Activated naive CD8-positive, alpha-beta T cell (primary cell): Measurements from ENCODE around the gene LRMDA.

Source experiments
- H3K27ac Mint-ChIP-seq: one replicate; pipeline ENCODE4 v1.8.0; 2021; ENCODE audit warnings: mixed read lengths
- H3K27me3 Mint-ChIP-seq: one replicate; pipeline ENCODE4 v1.8.0; 2021; ENCODE audit warnings: mixed read lengths
- H3K36me3 Mint-ChIP-seq: one replicate; pipeline ENCODE4 v1.8.0; 2021; ENCODE audit warnings: mixed read lengths
- H3K4me1 Mint-ChIP-seq: one replicate; pipeline ENCODE4 v1.8.0; 2021; ENCODE audit warnings: low read depth, mixed read lengths
- H3K4me3 Mint-ChIP-seq: one replicate; pipeline ENCODE4 v1.8.0; 2021; ENCODE audit warnings: mild to moderate bottlenecking, mixed read lengths
- H3K9me3 Mint-ChIP-seq: one replicate; pipeline ENCODE4 v1.8.0; 2021; ENCODE audit warnings: low read depth, mixed read lengths

Gene LRMDA

DNA sequence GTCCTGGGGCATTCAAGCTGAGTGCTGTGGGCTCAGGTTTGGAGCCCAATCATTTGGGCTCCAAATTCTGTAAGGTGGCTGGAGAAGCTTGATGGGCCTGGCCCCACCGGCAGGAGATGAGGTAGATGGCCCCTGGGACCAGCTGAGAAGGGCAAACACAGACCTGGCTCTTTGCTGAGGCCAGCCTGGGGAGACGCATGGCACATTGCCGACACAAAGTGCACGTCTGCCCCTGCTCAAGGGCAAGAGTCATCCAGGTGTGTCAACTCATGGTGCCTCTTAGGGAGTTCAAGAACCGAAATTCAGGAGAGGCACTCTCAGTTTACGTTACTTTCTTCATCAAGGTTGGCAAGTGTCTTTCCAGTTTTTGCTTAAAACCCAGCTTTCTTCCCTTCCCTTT, 227.5 kb downstream of the LRMDA start:
- Mint-ChIP-seq H3K27me3 (peaks cover 14% of the 10 kb centered on the region), H3K4me3 (no peak overlapping the region), H3K27ac (no peak overlapping the region), H3K36me3 (no peaks in the 10 kb centered on the region), H3K4me1 (no peaks in the 10 kb centered on the region), H3K9me3 (no peaks in the 10 kb centered on the region)

DNA sequence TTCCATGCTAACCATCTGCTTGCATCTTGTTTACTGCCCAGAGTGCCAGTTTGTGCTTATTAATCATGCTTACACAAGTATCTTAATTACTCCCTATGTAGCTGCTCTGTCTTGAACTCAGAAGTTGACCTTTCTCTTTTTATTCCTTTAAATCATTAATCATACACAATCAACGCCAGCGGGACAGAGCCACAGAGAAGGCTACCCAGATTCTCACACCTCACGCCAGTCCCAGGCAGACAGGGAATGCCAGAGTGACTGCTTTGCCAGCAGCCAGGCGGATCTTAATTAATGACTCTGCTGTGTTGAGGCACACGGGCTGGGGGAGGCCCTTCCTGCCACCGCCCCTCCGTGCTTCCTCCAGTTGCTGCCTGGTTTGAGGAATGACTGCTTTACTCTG, 229.4 kb downstream of the LRMDA start:
- no peak overlapping the region for H3K4me3 Mint-ChIP-seq
- no peak overlapping the region for H3K27ac Mint-ChIP-seq

DNA sequence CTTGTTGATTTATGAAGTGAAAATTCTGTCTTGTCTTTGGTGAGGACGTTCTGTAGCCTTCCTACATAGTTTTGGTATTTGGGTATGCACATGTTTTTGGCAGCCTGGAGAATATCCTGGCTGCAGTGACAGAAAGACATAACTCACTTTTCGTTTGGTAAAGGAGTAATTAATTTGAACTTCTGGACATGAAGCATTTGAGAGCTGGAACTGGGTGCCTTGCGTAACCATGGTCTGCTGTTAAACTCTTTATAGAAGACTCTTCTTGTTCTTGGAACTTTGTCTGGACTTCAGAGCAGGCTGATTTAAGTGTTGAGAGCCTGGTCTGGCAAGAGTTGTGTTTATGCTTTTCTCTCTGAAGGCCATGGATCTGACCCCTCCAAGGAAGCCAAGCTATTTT, 231.3 kb downstream of the LRMDA start:
- no peaks in the 10 kb centered on the region for H3K36me3 Mint-ChIP-seq
- H3K9me3 Mint-ChIP-seq = no peaks in the 10 kb centered on the region
- peaks cover 5% of the 10 kb centered on the region for H3K27me3 Mint-ChIP-seq
- no peak overlapping the region for H3K27ac Mint-ChIP-seq
- H3K4me1 Mint-ChIP-seq = no peaks in the 10 kb centered on the region
- no peak overlapping the region for H3K4me3 Mint-ChIP-seq

More for the DNA sequence above, 229.4 kb downstream of the LRMDA start:
- H3K27me3 Mint-ChIP-seq = peaks cover 13% of the 10 kb centered on the region
- no peaks in the 10 kb centered on the region for H3K36me3 Mint-ChIP-seq
- no peaks in the 10 kb centered on the region for H3K4me1 Mint-ChIP-seq
- no peaks in the 10 kb centered on the region for H3K9me3 Mint-ChIP-seq

DNA sequence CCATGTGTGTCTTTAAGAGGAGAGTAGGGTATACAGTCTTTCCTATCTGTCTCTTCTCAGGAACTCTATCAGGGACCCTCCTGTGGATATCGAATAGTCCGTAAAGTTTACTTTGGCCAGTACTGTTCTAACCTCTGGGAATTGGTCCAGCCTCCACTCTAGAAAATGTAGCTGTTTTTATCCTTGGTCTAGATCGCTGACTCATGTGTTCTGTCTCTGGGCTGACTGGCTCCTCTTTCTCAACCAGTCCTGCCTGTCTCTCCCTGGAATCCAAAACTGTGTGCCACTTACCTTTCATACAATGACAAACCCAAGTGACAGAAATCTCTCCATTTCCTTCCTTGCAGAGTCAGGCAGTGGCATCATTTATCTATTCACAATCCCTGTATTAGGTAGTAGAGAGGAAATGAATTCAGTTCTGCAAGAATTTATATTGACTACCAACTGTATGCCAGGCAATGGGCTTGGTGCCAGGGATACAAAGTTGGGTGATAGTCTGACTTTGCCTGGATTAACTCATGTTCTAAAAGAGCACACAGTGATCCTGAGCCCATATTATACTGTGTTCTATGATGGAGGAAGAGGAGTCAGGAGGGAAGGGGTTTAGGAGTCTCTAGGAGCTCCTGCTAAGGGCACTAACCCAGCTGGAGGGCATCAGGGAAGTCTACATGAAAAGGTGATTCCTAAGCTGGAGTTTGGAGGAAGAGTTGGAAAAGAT, 232.7 kb downstream of the LRMDA start:
- no peak overlapping the region for H3K27ac Mint-ChIP-seq
- no peak overlapping the region for H3K4me3 Mint-ChIP-seq
- no peaks in the 10 kb centered on the region for H3K4me1 Mint-ChIP-seq
- peaks cover 5% of the 10 kb centered on the region for H3K27me3 Mint-ChIP-seq
- H3K36me3 Mint-ChIP-seq = no peaks in the 10 kb centered on the region
- H3K9me3 Mint-ChIP-seq = no peaks in the 10 kb centered on the region

DNA sequence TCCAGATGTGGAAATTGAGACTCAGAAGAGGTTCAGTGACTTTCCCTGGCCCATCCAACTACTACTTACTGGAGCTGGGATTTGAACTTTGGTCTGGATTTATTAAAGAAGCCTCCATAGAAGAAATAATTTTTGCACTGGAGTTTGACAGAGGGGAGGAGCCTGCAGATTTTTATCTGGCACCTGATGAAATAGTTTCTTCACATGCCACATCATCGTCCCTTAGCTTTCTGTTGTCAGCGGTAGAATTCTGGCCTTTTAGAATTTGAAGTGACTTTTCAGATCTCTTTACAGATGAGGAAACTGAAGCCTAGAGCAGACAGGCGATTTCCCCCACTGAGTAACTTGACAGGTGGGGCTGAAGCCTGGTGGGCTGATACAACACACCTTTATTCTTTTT, 233.5 kb downstream of the LRMDA start:
- Mint-ChIP-seq H3K4me1 (no peaks in the 10 kb centered on the region), H3K27me3 (peaks cover 2% of the 10 kb centered on the region), H3K27ac (no peak overlapping the region), H3K4me3 (no peak overlapping the region), H3K36me3 (no peaks in the 10 kb centered on the region), H3K9me3 (no peaks in the 10 kb centered on the region)

DNA sequence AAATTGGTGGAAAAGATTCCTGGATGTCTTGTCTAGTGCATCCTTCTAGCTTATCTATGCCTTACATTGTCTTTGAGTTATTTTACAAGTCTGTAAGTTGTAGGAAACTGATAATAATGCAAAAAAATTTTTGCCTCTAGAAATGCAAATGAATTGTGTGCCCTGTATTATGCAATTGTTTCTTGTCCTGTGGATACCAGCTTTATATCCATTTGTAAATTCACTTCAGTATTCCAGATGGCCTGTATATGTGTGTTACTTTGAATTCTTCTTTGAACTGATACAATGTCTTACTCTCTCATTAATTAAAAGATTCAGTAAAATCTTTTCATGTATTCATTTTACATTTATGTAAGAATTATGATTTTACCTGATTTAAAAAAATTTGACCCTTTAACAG, 234.3 kb downstream of the LRMDA start:
- Mint-ChIP-seq H3K4me1 (no peaks in the 10 kb centered on the region), H3K36me3 (no peaks in the 10 kb centered on the region), H3K27me3 (peaks cover 2% of the 10 kb centered on the region), H3K9me3 (no peaks in the 10 kb centered on the region), H3K27ac (no peak overlapping the region), H3K4me3 (no peak overlapping the region)

DNA sequence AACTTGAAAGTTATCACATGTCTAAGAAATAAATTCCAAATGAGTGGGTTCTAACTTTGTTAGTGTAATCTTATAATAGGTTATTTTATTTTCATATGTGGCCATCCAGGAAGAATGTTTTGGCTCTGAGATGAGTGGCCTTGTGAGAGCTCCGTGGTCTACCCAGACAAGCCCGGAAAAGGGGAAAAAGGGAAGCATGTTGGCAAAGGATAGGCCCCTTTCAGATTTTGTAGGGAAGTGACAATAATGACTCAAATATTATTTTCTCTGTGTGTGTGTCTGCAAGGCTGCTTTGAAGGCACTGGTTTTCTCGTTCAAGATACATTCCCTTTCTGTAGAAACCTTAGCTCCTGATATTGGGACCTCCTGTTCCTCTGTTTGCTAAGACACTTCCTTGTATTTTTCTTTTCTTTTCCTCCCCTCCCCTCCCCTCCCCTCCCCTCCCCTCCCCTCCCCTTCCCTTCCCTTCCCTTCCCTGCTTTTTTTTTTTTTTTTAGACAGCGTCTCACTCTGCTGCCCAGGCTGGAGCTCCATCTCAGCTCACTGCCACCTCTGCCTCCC, 240.8 kb downstream of the LRMDA start:
- Mint-ChIP-seq H3K4me1 (no peaks in the 10 kb centered on the region), H3K27ac (no peak overlapping the region), H3K9me3 (no peaks in the 10 kb centered on the region), H3K4me3 (no peak overlapping the region), H3K36me3 (no peaks in the 10 kb centered on the region), H3K27me3 (peaks cover 12% of the 10 kb centered on the region)

DNA sequence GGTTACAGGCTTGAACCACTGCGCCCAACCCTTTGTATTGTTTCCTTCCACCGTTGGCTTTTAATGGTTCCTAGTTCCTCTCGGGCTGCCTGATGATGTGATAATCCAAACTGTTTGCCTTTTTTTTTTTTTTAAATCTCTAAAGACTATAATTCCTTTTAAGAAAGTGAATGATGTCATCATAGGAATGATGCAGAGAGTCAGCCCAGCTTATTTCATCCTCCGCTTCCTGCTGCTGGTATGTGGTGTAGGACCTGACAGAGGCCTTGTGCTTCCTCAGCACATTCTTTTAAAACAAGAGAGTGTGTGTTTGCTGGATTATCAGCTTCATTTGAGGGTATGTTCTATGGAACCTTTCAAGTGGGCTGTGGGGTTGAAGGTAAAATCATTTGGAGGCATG, 241.4 kb downstream of the LRMDA start:
- Mint-ChIP-seq H3K27me3 (peaks cover 12% of the 10 kb centered on the region), H3K27ac (no peak overlapping the region), H3K9me3 (no peaks in the 10 kb centered on the region), H3K4me1 (no peaks in the 10 kb centered on the region), H3K36me3 (no peaks in the 10 kb centered on the region), H3K4me3 (no peak overlapping the region)

DNA sequence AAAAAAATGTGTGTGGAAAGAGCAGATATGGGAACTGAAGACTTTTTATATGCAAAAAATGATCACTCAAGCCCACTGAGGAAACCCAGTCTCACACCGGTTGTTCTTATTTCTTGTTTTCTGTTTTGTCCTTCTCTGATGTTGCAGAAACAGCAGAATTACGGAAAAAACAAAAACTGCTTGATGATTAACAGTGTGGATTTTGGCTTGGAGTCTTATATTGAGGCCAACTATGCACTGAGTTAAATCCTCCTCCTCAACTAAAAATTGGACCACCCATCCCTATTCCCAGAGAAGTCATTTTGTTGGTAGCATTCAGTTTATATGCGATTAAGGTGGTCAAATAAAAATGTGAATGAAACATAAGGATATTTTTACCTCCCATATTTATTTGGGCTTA, 246.1 kb downstream of the LRMDA start:
- Mint-ChIP-seq H3K36me3 (no peaks in the 10 kb centered on the region), H3K4me3 (no peak overlapping the region), H3K4me1 (no peaks in the 10 kb centered on the region), H3K9me3 (no peaks in the 10 kb centered on the region), H3K27me3 (peaks cover 15% of the 10 kb centered on the region), H3K27ac (no peak overlapping the region)

DNA sequence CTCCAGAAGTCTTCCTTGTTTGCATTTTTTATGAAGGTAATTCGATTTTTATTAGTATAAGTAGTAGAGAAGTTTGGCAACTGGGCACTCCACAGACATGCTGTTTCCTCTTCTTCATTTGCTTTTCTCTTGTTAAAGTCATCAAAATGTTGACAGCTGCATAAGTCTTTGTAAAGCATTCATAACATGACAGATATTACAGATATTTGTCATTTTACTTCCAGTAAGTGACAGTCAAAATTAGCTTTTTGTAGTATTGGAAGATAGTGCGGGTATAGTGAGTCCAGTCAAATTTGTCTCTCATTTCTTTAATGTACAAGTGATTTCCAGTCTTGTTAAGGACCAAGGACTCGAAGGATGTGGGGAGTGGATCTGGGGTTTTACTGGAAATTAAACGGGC, 247.1 kb downstream of the LRMDA start:
- Mint-ChIP-seq H3K27ac (no peak overlapping the region), H3K4me3 (no peak overlapping the region), H3K27me3 (peaks cover 15% of the 10 kb centered on the region), H3K9me3 (no peaks in the 10 kb centered on the region), H3K4me1 (no peaks in the 10 kb centered on the region), H3K36me3 (no peaks in the 10 kb centered on the region)

DNA sequence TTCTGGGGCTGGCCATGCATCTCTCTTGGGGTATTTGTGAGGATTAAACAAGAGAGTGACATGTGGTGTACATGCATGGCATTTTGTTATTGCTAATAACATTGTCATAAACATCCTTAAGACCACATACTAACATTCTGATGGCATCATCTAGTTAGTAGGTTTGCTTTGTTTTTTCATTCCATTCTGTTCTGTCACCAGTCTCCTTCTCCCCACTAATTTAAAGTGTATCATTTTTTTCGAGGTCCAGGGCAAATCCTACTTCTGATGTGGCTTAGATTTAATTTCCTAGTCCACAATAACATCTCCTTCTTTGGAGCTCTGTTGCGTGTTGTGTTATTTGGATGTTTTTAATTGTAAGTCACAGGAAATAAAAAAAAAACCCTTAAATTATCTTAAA, 248.1 kb downstream of the LRMDA start:
- peaks cover 13% of the 10 kb centered on the region for H3K27me3 Mint-ChIP-seq
- no peaks in the 10 kb centered on the region for H3K36me3 Mint-ChIP-seq
- no peaks in the 10 kb centered on the region for H3K9me3 Mint-ChIP-seq
- no peaks in the 10 kb centered on the region for H3K4me1 Mint-ChIP-seq
- H3K4me3 Mint-ChIP-seq = no peak overlapping the region
- H3K27ac Mint-ChIP-seq = no peak overlapping the region

DNA sequence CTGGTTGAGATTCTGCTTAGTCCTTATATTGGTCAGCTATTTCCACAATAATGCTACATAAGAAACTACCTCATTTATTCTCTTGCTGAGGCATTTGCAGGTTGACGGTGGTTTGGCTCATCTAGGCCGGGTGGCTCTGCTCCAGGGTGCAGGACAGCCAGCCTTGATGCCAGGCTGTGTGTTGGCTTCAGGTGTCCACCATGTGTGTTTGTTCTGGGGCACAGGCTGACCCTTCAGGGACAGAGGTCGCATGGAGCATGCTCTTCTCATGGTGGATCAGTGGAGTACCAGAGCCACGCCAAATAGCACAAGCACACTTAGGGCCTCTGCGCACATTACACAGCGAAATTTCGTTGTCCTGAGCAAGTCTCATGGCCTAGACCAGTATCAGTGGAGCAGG, 249.9 kb downstream of the LRMDA start:
- H3K4me1 Mint-ChIP-seq = no peaks in the 10 kb centered on the region
- no peak overlapping the region for H3K27ac Mint-ChIP-seq
- H3K27me3 Mint-ChIP-seq = peaks cover 10% of the 10 kb centered on the region
- no peak overlapping the region for H3K4me3 Mint-ChIP-seq
- no peaks in the 10 kb centered on the region for H3K36me3 Mint-ChIP-seq
- no peaks in the 10 kb centered on the region for H3K9me3 Mint-ChIP-seq

DNA sequence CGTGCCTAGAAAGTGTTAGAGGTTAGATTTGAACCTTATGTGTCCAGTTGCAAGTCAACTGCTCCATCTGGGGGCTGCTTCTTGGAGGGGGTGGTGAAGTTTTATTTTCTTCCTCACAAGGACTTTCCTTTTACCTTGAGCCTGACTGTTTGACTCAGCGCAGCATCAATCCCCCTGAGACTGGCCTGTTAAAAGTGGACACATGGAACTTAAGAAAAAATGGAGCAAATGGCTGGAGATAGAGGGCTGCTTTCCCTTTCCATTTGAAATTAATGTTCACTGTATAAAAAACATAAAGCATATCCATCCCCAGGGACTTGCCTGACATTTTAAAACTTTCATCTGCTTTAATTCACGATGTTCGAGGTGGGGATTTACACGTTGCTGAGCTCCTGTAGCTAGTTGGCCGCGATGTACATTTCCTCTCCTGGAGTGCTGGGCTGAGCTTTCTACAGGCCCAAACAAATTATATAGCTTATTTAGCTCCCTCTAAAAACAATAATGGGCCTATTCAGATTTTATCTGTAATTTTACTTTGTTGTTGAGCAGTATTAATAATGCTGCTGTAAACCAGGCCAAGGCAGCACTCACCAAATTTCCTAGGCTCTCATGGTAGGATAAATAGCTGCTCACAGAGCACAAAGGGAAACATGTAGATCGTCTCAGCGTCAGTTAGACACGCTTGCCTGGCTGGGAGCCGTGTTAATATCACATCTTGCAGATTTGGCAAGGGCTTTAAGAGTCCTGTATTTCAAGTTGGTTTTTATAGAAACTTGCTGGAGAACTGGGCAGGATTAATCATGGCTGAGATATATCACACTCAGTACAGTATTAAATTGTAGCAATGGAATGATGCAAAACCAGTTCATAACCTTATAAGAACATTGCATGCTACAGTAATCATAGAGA, 251.5 kb downstream of the LRMDA start:
- Mint-ChIP-seq H3K4me1 (no peaks in the 10 kb centered on the region), H3K4me3 (no peak overlapping the region), H3K36me3 (no peaks in the 10 kb centered on the region), H3K9me3 (no peaks in the 10 kb centered on the region), H3K27me3 (peaks cover 7% of the 10 kb centered on the region), H3K27ac (no peak overlapping the region)

DNA sequence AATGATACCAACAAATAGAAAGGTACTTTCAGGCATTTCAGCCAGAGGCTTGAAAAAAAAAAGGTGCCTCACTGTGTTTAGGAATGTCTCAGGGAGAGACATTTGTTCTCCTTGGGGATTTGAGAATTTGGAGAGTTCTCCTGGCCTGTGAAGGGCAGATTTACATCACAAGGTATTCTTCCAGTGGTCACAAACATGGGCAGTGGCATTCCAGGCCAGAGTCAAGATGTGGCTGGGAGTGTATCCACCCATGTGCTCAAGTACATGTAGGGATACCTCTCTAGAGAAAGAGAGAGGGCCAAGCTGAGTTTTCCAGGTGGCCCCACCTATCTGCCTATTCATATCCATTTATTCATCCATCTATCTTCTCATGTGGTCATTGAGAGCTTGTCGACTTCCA, 253.8 kb downstream of the LRMDA start:
- no peak overlapping the region for H3K27ac Mint-ChIP-seq
- peaks cover 3% of the 10 kb centered on the region for H3K27me3 Mint-ChIP-seq
- no peaks in the 10 kb centered on the region for H3K36me3 Mint-ChIP-seq
- no peaks in the 10 kb centered on the region for H3K9me3 Mint-ChIP-seq
- H3K4me3 Mint-ChIP-seq = no peak overlapping the region
- no peaks in the 10 kb centered on the region for H3K4me1 Mint-ChIP-seq

DNA sequence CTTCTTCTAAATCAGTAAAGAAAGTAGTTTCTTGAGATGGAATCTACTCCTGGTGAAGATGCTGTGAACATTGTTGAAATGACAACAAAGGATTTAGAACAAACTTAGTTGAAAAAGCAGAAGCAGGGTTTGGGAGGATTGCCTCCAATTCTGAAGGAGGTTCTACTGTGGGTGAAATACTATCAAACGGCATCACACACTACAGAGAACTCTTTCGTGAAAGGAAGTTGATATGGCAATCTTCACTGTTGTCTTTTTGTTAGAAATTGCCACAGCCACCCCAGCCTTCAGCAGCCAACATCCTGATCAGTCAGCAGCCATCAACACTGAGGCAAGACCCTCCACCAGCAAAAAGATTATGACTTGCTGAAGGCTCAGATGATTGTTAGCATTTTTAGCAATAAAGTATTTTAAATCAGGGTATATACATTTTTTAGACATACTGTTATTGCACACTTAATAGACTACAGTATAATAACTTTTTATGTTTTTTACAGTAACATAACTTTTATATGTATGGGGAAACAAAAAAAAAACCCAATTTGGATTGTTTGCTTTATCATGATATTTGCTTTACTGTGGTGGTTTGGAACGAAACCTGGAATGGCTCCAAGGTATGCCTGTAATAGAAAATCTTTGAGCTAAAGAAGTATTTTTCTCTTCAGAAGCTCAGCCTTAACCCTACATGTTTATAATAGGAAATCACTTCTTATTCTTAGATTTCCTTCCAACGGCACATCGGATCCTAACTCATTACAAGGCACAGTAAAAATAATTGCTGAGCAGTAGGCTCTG, 257.3 kb downstream of the LRMDA start:
- no peak overlapping the region for H3K4me3 Mint-ChIP-seq
- H3K4me1 Mint-ChIP-seq = no peaks in the 10 kb centered on the region
- no peak overlapping the region for H3K27ac Mint-ChIP-seq
- no peaks in the 10 kb centered on the region for H3K9me3 Mint-ChIP-seq
- no peaks in the 10 kb centered on the region for H3K36me3 Mint-ChIP-seq
- peaks cover 6% of the 10 kb centered on the region for H3K27me3 Mint-ChIP-seq
